ENCODE measurements around the gene JARID2. TPM values are rescaled to one million over a fixed set of nuclear protein-coding genes. Genes with fewer than 3 reads are reported as not detected.

The JARID2 gene
- total RNA-seq, 1 experiment from 2014 or later, result 23.6 TPM

- Histone ChIP-seq H3K27me3 (ENCODE audit: insufficient read depth, low read length) (no peaks in the 10 kb centered on the region), H3K79me2 (ENCODE audit: insufficient read depth, low read length) (peaks cover 67% of the 10 kb centered on the region), H2AFZ (ENCODE audit: low read depth, low read length, poor library complexity, severe bottlenecking) (no peak overlapping the region), H3K9me2 (ENCODE audit: insufficient read depth) (no peaks in the 10 kb centered on the region), H4K20me1 (ENCODE audit: insufficient read depth) (no peaks in the 10 kb centered on the region), H3K9ac (ENCODE audit: low read length) (no peak overlapping the region), H3K4me3 (replicated peaks in 1 of 2; ENCODE audit: low read depth in 1 of 2, low read length in 2 of 2) (no peak overlapping the region), H3K36me3 (ENCODE audit: control insufficient read depth in 1 of 2, insufficient read depth in 2 of 2, low read length in 2 of 2) (no peaks in the 10 kb centered on the region), H3K27ac (ENCODE audit: low read depth, low read length) (no peak overlapping the region), H3K4me2 (ENCODE audit: low read length) (no peak overlapping the region), H3K4me1 (ENCODE audit: control insufficient read depth in 1 of 2, insufficient read depth in 2 of 2, low read length in 2 of 2) (no peaks in the 10 kb centered on the region), H3K9me3 (ENCODE audit: control insufficient read depth in 1 of 2, insufficient read depth in 1 of 2, low read depth in 1 of 2, low read length in 2 of 2) (no peaks in the 10 kb centered on the region)
- intact Hi-C loops (cut with micrococcal nuclease), result loop anchor here (5.0 to 10.0 kb wide), 2 partner anchors 144 to 1177 kb away; partner anchors contain the start of gene JARID2
- BruUV-seq (replicated peaks), result no TSS peak
- CTCF ChIA-PET, result no interaction called here
- ATAC-seq (no peak), DNase-seq (ENCODE audit: low read depth, low spot score) (no peak)
- POLR2A ChIA-PET, result no interaction called here
- no peak for TF ChIP-seq SP1 (IDR thresholded peaks at IDR 0.05; ENCODE audit: low read depth)
- TF ChIP-seq, protein P1, sequence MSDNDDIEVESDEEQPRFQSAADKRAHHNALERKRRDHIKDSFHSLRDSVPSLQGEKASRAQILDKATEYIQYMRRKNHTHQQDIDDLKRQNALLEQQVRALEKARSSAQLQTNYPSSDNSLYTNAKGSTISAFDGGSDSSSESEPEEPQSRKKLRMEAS (IDR thresholded peaks at IDR 0.05), result no peak
- no peak for TF ChIP-seq JUND (IDR thresholded peaks at IDR 0.05)
- no peak for TF ChIP-seq ZNF274 (IDR thresholded peaks at IDR 0.05; ENCODE audit: low read depth, low read length)
- no peak for TF ChIP-seq ELF1 (IDR thresholded peaks at IDR 0.05; ENCODE audit: borderline replicate concordance, low read depth)
- no peak for TF ChIP-seq ZBTB33 (IDR thresholded peaks at IDR 0.05; ENCODE audit: extremely low read depth, insufficient replicate concordance, low read length)
- no peak for TF ChIP-seq CBX3 (IDR thresholded peaks at IDR 0.05; ENCODE audit: low read depth)
- RAD21 ChIA-PET (ENCODE audit: low non-redundant PET in 1 of 2, low total read pairs in 2 of 2, uncharacterized antibody in 2 of 2, unreplicated experiment in 2 of 2), result no interaction called here
Measured at GRCh38 chr6:15391500-15391899, 145.6 kb downstream of the JARID2 start.

DNA sequence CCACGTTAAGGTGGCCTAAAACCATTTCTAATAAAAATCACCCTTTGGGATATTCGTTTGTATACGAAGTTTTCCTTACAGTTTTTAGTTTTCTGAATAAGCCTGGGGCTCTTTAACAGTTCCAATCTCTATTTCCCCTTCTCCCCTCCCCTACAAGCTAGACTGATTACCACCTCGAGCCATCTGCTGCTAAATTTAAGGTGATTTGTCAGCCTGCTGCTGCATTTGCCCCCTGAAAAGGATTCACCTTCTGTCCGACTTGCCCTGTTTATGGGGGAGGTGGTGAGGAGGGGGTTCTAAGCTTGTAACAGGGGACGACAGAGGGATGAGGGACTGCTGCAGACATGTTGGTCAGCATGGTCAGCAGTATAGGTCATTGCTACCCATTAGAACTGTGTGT, 146.3 kb downstream of the JARID2 start:
- H3K9me3 ChIP-seq (ENCODE audit: control insufficient read depth in 1 of 2, insufficient read depth in 1 of 2, low read depth in 1 of 2, low read length in 2 of 2), result no peaks in the 10 kb centered on the region
- H3K4me3 ChIP-seq (replicated peaks in 1 of 2; ENCODE audit: low read depth in 1 of 2, low read length in 2 of 2), result no peak overlapping the region
- BruUV-seq (replicated peaks), result no TSS peak
- no peak overlapping the region for H3K9ac ChIP-seq (ENCODE audit: low read length)
- H3K27ac ChIP-seq (ENCODE audit: low read depth, low read length), result no peak overlapping the region
- H4K20me1 ChIP-seq (ENCODE audit: insufficient read depth), result no peaks in the 10 kb centered on the region
- H3K36me3 ChIP-seq (ENCODE audit: control insufficient read depth in 1 of 2, insufficient read depth in 2 of 2, low read length in 2 of 2), result no peaks in the 10 kb centered on the region
- RAD21 ChIA-PET (ENCODE audit: low non-redundant PET in 1 of 2, low total read pairs in 2 of 2, uncharacterized antibody in 2 of 2, unreplicated experiment in 2 of 2), result no interaction called here
- POLR2A ChIA-PET, result no interaction called here
- no peaks in the 10 kb centered on the region for H3K9me2 ChIP-seq (ENCODE audit: insufficient read depth)
- CTCF ChIA-PET, result no interaction called here
- DNase-seq (ENCODE audit: low read depth, low spot score) (no peak), ATAC-seq (no peak)
- H3K4me1 ChIP-seq (ENCODE audit: control insufficient read depth in 1 of 2, insufficient read depth in 2 of 2, low read length in 2 of 2), result no peaks in the 10 kb centered on the region
- H2AFZ ChIP-seq (ENCODE audit: low read depth, low read length, poor library complexity, severe bottlenecking), result no peak overlapping the region
- H3K27me3 ChIP-seq (ENCODE audit: insufficient read depth, low read length), result no peaks in the 10 kb centered on the region
- H3K4me2 ChIP-seq (ENCODE audit: low read length), result no peak overlapping the region
- intact Hi-C loops (cut with micrococcal nuclease), result loop anchor here (5.0 to 10.0 kb wide), 2 partner anchors 145 to 1177 kb away; partner anchors contain the start of gene JARID2
- H3K79me2 ChIP-seq (ENCODE audit: insufficient read depth, low read length), result peaks cover 66% of the 10 kb centered on the region
- TF ChIP-seq ATF3 (IDR thresholded peaks at IDR 0.05), result no peak
- TF ChIP-seq FOSL1 (IDR thresholded peaks at IDR 0.05; ENCODE audit: low read depth), result no peak
- no peak for TF ChIP-seq POLR2AphosphoS5 (IDR thresholded peaks at IDR 0.05; ENCODE audit: low read depth, low read length)
- no peak for TF ChIP-seq EZH2 (IDR thresholded peaks at IDR 0.05)
- TF ChIP-seq POLR2A (IDR thresholded peaks at IDR 0.05; ENCODE audit: borderline replicate concordance, extremely low read depth, insufficient read depth, insufficient read length), result no peak
- TF ChIP-seq REST (IDR thresholded peaks at IDR 0.05; ENCODE audit: low read depth), result no peak
- no peak for TF ChIP-seq SP1 (IDR thresholded peaks at IDR 0.05; ENCODE audit: low read depth)
- no peak for TF ChIP-seq CBX3 (IDR thresholded peaks at IDR 0.05; ENCODE audit: low read depth)
